HG02623 (cell line): ENCODE results near the gene BPIFB2.
"Not testable (repeated sequence)": the region's sequence is repeated elsewhere in the genome, so short reads cannot be mapped to it uniquely, and the experiment has no call there.

Experiments
- ATAC-seq: cut with Tn5 transposase; IDR thresholded peaks from one replicate; pipeline ENCODE4 v1.9.1; 2021; ENCODE audit warnings: moderate library complexity; ENCODE audit not compliant: unreplicated experiment

BPIFB2 gene

GRCh38 chr20:33007376-33008335 lies at the start of gene BPIFB2:
TSS of gene BPIFB2 (plus strand) at chr20:33007704. CDS start at chr20:33008575, 871 bp downstream.
- no peak for ATAC-seq

DNA sequence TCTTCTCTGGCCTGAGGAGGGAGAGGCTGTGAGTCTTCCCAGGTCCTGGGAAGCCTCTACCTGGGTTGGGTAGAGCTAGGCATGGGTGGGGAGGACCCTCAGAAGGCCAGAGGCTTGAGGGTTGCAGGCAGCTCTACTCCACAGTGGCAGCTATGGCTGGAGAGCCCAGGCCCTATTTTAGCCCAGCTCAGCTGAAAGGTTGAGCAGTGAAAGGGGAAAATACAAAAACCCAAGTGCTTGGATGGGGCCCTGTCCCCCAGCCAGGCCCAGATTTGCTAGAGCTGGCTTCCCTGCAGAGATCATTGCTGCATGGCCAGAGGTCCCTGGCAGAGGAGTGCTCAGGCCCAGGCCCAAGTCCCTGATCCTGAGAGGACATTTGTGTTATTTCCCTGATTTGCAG lies 48.9 kb upstream of the BPIFB2 start:
- ATAC-seq, result no peak

GRCh38 chr20:32959351-32960221 lies 47.9 kb upstream of the BPIFB2 start:
- no peak for ATAC-seq

DNA sequence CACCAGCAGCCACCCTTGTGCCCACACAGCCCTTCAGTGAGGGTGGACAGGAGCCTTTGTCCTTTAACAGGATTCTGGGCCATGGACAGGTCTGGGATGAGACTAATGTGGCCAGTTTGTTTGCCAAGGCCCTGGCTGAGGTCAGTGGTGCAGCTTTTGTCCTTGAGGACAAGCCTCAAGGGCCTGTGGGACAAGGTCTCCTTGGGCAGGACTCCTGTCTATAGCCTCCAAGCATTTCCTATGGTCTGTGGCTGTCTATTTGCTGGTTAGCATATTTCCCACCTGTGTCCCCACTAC lies 47.3 kb upstream of the BPIFB2 start:
- no peak for ATAC-seq

GRCh38 chr20:32960849-32961731 lies 46.4 kb upstream of the BPIFB2 start:
- no peak for ATAC-seq

DNA sequence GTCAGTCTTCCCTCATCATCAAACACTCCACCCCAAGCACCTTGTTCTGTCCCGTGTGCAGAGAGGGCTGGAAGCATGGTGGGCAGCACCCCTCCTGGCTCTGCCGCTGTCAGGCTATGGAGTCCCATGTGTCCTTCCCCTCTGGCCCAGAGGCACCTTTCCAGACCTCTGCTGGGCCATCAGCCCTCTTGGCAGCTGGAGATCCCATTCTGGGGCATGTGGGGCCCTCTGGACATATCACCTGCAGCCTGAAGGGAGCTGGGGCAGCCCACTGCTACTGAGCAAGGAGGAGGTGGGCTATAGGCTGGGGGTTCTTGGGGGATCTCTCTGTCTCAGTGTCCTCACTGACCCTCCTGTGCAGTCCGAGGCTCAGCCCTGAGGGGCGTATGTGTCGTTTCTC lies 45.5 kb upstream of the BPIFB2 start:
- no peak for ATAC-seq

GRCh38 chr20:32962646-32963045 lies 44.9 kb upstream of the BPIFB2 start:
- ATAC-seq, result not testable (repeated sequence)

GRCh38 chr20:32963176-32963575 lies 44.3 kb upstream of the BPIFB2 start:
- ATAC-seq, result no peak

GRCh38 chr20:32964575-32964974 lies 42.9 kb upstream of the BPIFB2 start:
- ATAC-seq, result no peak

DNA sequence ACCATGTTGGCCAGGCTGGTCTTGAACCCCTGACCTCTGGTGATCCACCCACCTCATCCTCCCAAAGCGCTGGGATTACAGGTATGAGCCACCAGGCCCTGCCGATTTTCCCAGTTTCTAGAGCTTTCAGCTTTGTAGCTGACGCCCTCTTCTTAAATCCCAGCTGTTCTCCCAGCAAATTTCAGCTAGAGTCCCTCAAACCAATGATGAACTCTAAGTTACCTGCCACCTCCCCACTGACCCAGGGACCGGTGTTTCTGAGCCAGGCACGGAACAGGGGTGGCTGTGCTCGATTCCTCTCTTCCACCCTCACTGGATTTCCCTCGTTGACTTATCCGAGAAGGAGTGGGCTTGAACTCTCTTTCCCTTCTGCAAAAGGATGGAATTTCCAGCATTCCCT lies 42.4 kb upstream of the BPIFB2 start:
- ATAC-seq, result no peak

GRCh38 chr20:32965581-32966373 lies 41.7 kb upstream of the BPIFB2 start:
- ATAC-seq, result no peak

DNA sequence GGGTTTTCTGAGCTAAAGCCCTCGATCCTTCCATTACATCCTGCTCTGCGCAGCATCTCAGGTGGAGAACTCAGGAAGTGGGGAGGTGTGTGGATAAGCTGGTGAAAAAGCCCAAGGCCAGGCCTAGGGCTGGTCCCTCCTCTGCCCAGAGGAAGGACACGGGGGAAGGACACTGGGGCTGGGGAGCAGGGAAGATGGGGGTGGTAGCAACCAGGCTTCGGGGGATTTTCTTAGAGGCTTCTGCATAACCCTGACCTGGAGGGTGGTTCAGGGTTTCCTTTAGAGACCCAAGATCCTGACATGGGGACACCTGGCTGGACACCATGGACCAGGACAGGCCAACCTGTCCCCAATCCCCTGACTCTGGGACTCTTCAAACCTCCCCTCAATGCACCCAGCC lies 41.1 kb upstream of the BPIFB2 start:
- ATAC-seq, result no peak

- ATAC-seq, result no peak
These were observed 40.4 kb upstream of the BPIFB2 start for GRCh38 chr20:32966881-32967781.

GRCh38 chr20:32967961-32968457 lies 39.5 kb upstream of the BPIFB2 start:
- ATAC-seq, result no peak

GRCh38 chr20:32968478-32969241 lies 38.8 kb upstream of the BPIFB2 start:
- no peak for ATAC-seq

GRCh38 chr20:32969356-32970114 lies 38.0 kb upstream of the BPIFB2 start:
- no peak for ATAC-seq
